Stimulated activated naive B cell treated with anti-CD40 and anti-IgM and Interleukin-4, amounts not matched to agents 10 μg/mL and 1 μg/mL and 100 μg/mL, for 72 hours (primary cell): ENCODE data around the gene RBPMS2.

Experiments
- ATAC-seq, 2 donors: fragments of 150-1000 bp; cut with Tn5 transposase; replicated peaks; 2 replicates each; pipeline ENCODE4 v1.10.0; 2021; ENCODE audit warnings: moderate library complexity in 1 of 2
- DNase-seq: peaks from one replicate; pipeline ENCODE4 v3.0.0; 2021
- H3K27ac Mint-ChIP-seq: one replicate; pipeline ENCODE4 v1.8.0; 2022; ENCODE audit warnings: mild to moderate bottlenecking, mixed read lengths
- H3K27me3 Mint-ChIP-seq, 2 donors: one replicate each; pipeline ENCODE4 v1.8.0; 2022; ENCODE audit warnings: mixed read lengths in 2 of 2
- H3K36me3 Mint-ChIP-seq, 2 donors: one replicate each; pipeline ENCODE4 v1.8.0; 2022; ENCODE audit warnings: mixed read lengths in 2 of 2, mild to moderate bottlenecking in 1 of 2
- H3K4me1 Mint-ChIP-seq, 2 donors: one replicate each; pipeline ENCODE4 v1.8.0; 2022; ENCODE audit warnings: mixed read lengths in 2 of 2, mild to moderate bottlenecking in 1 of 2
- H3K4me3 Mint-ChIP-seq, 2 donors: one replicate each; pipeline ENCODE4 v1.8.0; 2022; ENCODE audit warnings: mild to moderate bottlenecking in 2 of 2, mixed read lengths in 2 of 2, moderate library complexity in 1 of 2
- H3K9me3 Mint-ChIP-seq, 2 donors: one replicate each; pipeline ENCODE4 v1.8.0; 2022; ENCODE audit warnings: mixed read lengths in 2 of 2, mild to moderate bottlenecking in 1 of 2

Gene RBPMS2

GRCh38 chr15:64712353-64712752, 63.0 kb downstream of the RBPMS2 start:
- Mint-ChIP-seq H3K4me3 (no peak overlapping the region), H3K36me3 (no peaks in the 10 kb centered on the region), H3K4me1 (peaks cover 0 to 3% of the 10 kb centered on the region in 2 donors), H3K27me3 (peaks cover 0 to 4% of the 10 kb centered on the region in 2 donors), H3K9me3 (no peaks in the 10 kb centered on the region), H3K27ac (no peak overlapping the region)
- no peak for ATAC-seq
- no peak for DNase-seq

- Mint-ChIP-seq H3K27ac (no peak overlapping the region), H3K36me3 (no peaks in the 10 kb centered on the region), H3K4me1 (peaks cover 0 to 3% of the 10 kb centered on the region in 2 donors), H3K4me3 (no peak overlapping the region), H3K27me3 (peaks cover 0 to 4% of the 10 kb centered on the region in 2 donors), H3K9me3 (no peaks in the 10 kb centered on the region)
- DNase-seq (no peak), ATAC-seq (no peak)
Observed at GRCh38 chr15:64710676-64711428, 64.5 kb downstream of the RBPMS2 start.

GRCh38 chr15:64706011-64706911, 69.1 kb downstream of the RBPMS2 start:
- no peak overlapping the region for H3K27ac Mint-ChIP-seq
- no peak overlapping the region for H3K4me3 Mint-ChIP-seq
- H3K27me3 Mint-ChIP-seq, result peaks cover 0 to 4% of the 10 kb centered on the region in 2 donors
- peaks cover 20 to 26% of the 10 kb centered on the region in 2 donors for H3K4me1 Mint-ChIP-seq
- DNase-seq, result no peak
- no peak for ATAC-seq
- peaks cover 0 to 4% of the 10 kb centered on the region in 2 donors for H3K36me3 Mint-ChIP-seq
- no peaks in the 10 kb centered on the region for H3K9me3 Mint-ChIP-seq

- H3K4me3 Mint-ChIP-seq, result no peak overlapping the region
- H3K9me3 Mint-ChIP-seq, result no peaks in the 10 kb centered on the region
- no peaks in the 10 kb centered on the region for H3K27me3 Mint-ChIP-seq
- H3K27ac Mint-ChIP-seq, result no peak overlapping the region
- no peak for ATAC-seq
- no peak for DNase-seq
- H3K36me3 Mint-ChIP-seq, result peaks cover 5 to 12% of the 10 kb centered on the region in 2 donors
- H3K4me1 Mint-ChIP-seq, result peaks cover 32 to 33% of the 10 kb centered on the region in 2 donors
Observed at GRCh38 chr15:64705006-64705405, 70.4 kb downstream of the RBPMS2 start.

- Mint-ChIP-seq H3K9me3 (no peaks in the 10 kb centered on the region), H3K4me3 (peak overlapping the region; percentile 84 to 93), H3K27me3 (no peaks in the 10 kb centered on the region), H3K36me3 (peaks cover 7 to 16% of the 10 kb centered on the region in 2 donors), H3K4me1 (peaks cover 45 to 47% of the 10 kb centered on the region in 2 donors), H3K27ac (peak overlapping the region; percentile 93)
- ATAC-seq (no peak), DNase-seq (no peak)
Observed at GRCh38 chr15:64703632-64703959, 71.8 kb downstream of the RBPMS2 start.

- ATAC-seq, result peak; percentile 94 to 97
- peaks cover 7 to 16% of the 10 kb centered on the region in 2 donors for H3K36me3 Mint-ChIP-seq
- peak overlapping the region; percentile 93 for H3K27ac Mint-ChIP-seq
- no peaks in the 10 kb centered on the region for H3K9me3 Mint-ChIP-seq
- peaks cover 47 to 52% of the 10 kb centered on the region in 2 donors for H3K4me1 Mint-ChIP-seq
- no peaks in the 10 kb centered on the region for H3K27me3 Mint-ChIP-seq
- peak; percentile 89 for DNase-seq
- peak overlapping the region; percentile 84 to 93 for H3K4me3 Mint-ChIP-seq
Observed at GRCh38 chr15:64702816-64703631, 72.4 kb downstream of the RBPMS2 start.

- Mint-ChIP-seq H3K36me3 (peaks cover 7 to 16% of the 10 kb centered on the region in 2 donors), H3K4me1 (peaks cover 53 to 65% of the 10 kb centered on the region in 2 donors), H3K27me3 (no peaks in the 10 kb centered on the region), H3K27ac (peak overlapping the region; percentile 93), H3K9me3 (no peaks in the 10 kb centered on the region), H3K4me3 (peak overlapping the region; percentile 84 to 93)
- DNase-seq (no peak), ATAC-seq (no peak)
Observed at GRCh38 chr15:64701482-64702184, 73.8 kb downstream of the RBPMS2 start.

- peaks cover 55 to 70% of the 10 kb centered on the region in 2 donors for H3K4me1 Mint-ChIP-seq
- ATAC-seq (no peak), DNase-seq (no peak)
- peak overlapping the region; percentile 84 to 93 for H3K4me3 Mint-ChIP-seq
- H3K27ac Mint-ChIP-seq, result no peak overlapping the region
- H3K9me3 Mint-ChIP-seq, result no peaks in the 10 kb centered on the region
- H3K27me3 Mint-ChIP-seq, result no peaks in the 10 kb centered on the region
- peaks cover 9 to 19% of the 10 kb centered on the region in 2 donors for H3K36me3 Mint-ChIP-seq
Observed at GRCh38 chr15:64701051-64701450, 74.3 kb downstream of the RBPMS2 start.

- Mint-ChIP-seq H3K36me3 (peaks cover 9 to 24% of the 10 kb centered on the region in 2 donors), H3K4me1 (peaks cover 63 to 82% of the 10 kb centered on the region in 2 donors), H3K4me3 (peak overlapping the region; percentile 7 to 64), H3K9me3 (no peaks in the 10 kb centered on the region), H3K27me3 (no peaks in the 10 kb centered on the region), H3K27ac (peak overlapping the region; percentile 20)
- no peak for ATAC-seq
- DNase-seq, result no peak
Observed at GRCh38 chr15:64699751-64700388, 75.5 kb downstream of the RBPMS2 start.

GRCh38 chr15:64698823-64699222, 76.6 kb downstream of the RBPMS2 start:
- H3K27ac Mint-ChIP-seq, result peak overlapping the region; percentile 85
- H3K27me3 Mint-ChIP-seq, result no peaks in the 10 kb centered on the region
- H3K4me3 Mint-ChIP-seq, result no peak overlapping the region
- no peak for ATAC-seq
- DNase-seq, result no peak
- H3K9me3 Mint-ChIP-seq, result no peaks in the 10 kb centered on the region
- peaks cover 68 to 91% of the 10 kb centered on the region in 2 donors for H3K4me1 Mint-ChIP-seq
- H3K36me3 Mint-ChIP-seq, result peaks cover 10 to 24% of the 10 kb centered on the region in 2 donors

- Mint-ChIP-seq H3K27me3 (no peaks in the 10 kb centered on the region), H3K36me3 (peaks cover 14 to 31% of the 10 kb centered on the region in 2 donors), H3K4me3 (peak overlapping the region; percentile 1), H3K4me1 (peaks cover 61 to 86% of the 10 kb centered on the region in 2 donors), H3K27ac (peak overlapping the region; percentile 65), H3K9me3 (no peaks in the 10 kb centered on the region)
- ATAC-seq, result peak; percentile 48 to 60
- peak; percentile 33 for DNase-seq
Observed at GRCh38 chr15:64697911-64698369, 77.4 kb downstream of the RBPMS2 start.

GRCh38 chr15:64696481-64696880, 78.9 kb downstream of the RBPMS2 start:
- H3K4me1 Mint-ChIP-seq, result peaks cover 53 to 87% of the 10 kb centered on the region in 2 donors
- no peaks in the 10 kb centered on the region for H3K9me3 Mint-ChIP-seq
- no peak overlapping the region for H3K4me3 Mint-ChIP-seq
- ATAC-seq (no peak), DNase-seq (no peak)
- peaks cover 17 to 33% of the 10 kb centered on the region in 2 donors for H3K36me3 Mint-ChIP-seq
- no peaks in the 10 kb centered on the region for H3K27me3 Mint-ChIP-seq
- H3K27ac Mint-ChIP-seq, result peak overlapping the region; percentile 72

GRCh38 chr15:64695561-64695992, 79.8 kb downstream of the RBPMS2 start:
- peak; percentile 47 for DNase-seq
- peaks cover 21 to 37% of the 10 kb centered on the region in 2 donors for H3K36me3 Mint-ChIP-seq
- ATAC-seq, result peak; percentile 79 to 83
- peak overlapping the region; percentile 34 to 46 for H3K4me3 Mint-ChIP-seq
- no peaks in the 10 kb centered on the region for H3K27me3 Mint-ChIP-seq
- H3K9me3 Mint-ChIP-seq, result no peaks in the 10 kb centered on the region
- H3K27ac Mint-ChIP-seq, result peak overlapping the region; percentile 77
- H3K4me1 Mint-ChIP-seq, result peaks cover 50 to 82% of the 10 kb centered on the region in 2 donors
